ENCODE measurements around the gene RBM6.

DNA sequence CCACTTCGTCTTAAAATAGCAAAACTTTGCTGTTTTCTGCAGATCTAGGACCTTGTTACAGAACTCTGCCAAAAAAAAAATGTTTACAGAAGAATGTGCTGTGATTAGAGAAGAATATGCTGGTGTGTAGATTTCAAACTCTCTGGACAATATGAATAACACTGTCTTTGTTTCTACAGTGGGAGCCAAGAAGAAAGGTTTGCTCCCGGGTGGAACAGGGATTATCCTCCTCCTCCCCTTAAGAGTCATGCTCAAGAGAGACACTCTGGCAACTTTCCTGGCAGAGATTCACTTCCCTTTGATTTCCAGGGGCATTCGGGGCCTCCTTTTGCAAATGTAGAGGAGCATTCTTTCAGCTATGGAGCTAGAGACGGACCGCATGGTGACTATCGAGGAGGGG is 27.3 kb downstream of the RBM6 start:
- TF ChIP-seq CTCF (IDR thresholded peaks at IDR 0.05 in 2 of 3, conservative IDR thresholded peaks at IDR 0.05 in 1 of 3; ENCODE audit: borderline replicate concordance in 1 of 3, insufficient read depth in 1 of 3, low read depth in 2 of 3, low read length in 2 of 3): no peak
- no peak for TF ChIP-seq YY1 (IDR thresholded peaks at IDR 0.05; ENCODE audit: extremely low read depth, insufficient replicate concordance, low read depth, low read length)
- no peak for TF ChIP-seq POLR2A (IDR thresholded peaks at IDR 0.05; ENCODE audit: borderline replicate concordance, extremely low read depth, insufficient read depth, insufficient read length)
- TF ChIP-seq REST (IDR thresholded peaks at IDR 0.05; ENCODE audit: low read depth): no peak
- TF ChIP-seq EZH2 (IDR thresholded peaks at IDR 0.05): no peak
- TF ChIP-seq SIN3A (IDR thresholded peaks at IDR 0.05; ENCODE audit: low read depth): no peak
- no peak for TF ChIP-seq SRF (IDR thresholded peaks at IDR 0.05; ENCODE audit: low read depth)
- no peak for TF ChIP-seq SP1 (IDR thresholded peaks at IDR 0.05; ENCODE audit: low read depth)
- no peak for TF ChIP-seq EZH2phosphoT487 (IDR thresholded peaks at IDR 0.05; ENCODE audit: borderline replicate concordance)
- TF ChIP-seq POLR2AphosphoS5 (IDR thresholded peaks at IDR 0.05; ENCODE audit: low read depth, low read length): no peak
- TF ChIP-seq JUND (IDR thresholded peaks at IDR 0.05): no peak
